Aorta (tissue), 5 donors: ENCODE measurements around the gene PLG. TPM values are rescaled to one million over a fixed set of nuclear protein-coding genes. Genes with fewer than 3 reads are reported as not detected.
"Not testable (repeated sequence)": the region's sequence is repeated elsewhere in the genome, so short reads cannot be mapped to it uniquely, and the experiment has no call there.

Experiments used
- ATAC-seq: fragments of 200-7000 bp; cut with Tn5 transposase; one replicate; pipeline ENCODE4 v1.9.1; 2022; ENCODE audit warnings: moderate library complexity; ENCODE audit not compliant: low FRiP score
- DNase-seq, 2 donors: peaks; one replicate each; pipeline ENCODE4 v3.0.0-alpha.2; 2020
- H3K27ac ChIP-seq, 2 donors: one replicate each; pipeline ENCODE4 v1.5.1; 2013; ENCODE audit warnings: low read length in 2 of 2, mild to moderate bottlenecking in 2 of 2, moderate library complexity in 2 of 2, control low read depth in 1 of 2, inconsistent platforms in 1 of 2, low read depth in 1 of 2
- H3K27me3 ChIP-seq, 2 donors: one replicate each; pipeline ENCODE4 v1.6.1; 2013; ENCODE audit warnings: control low read depth in 1 of 2, low read length in 1 of 2, mild to moderate bottlenecking in 1 of 2, moderate library complexity in 1 of 2; ENCODE audit not compliant: insufficient read depth in 2 of 2, control insufficient read depth in 1 of 2
- H3K36me3 ChIP-seq, 2 donors: one replicate each; pipeline ENCODE4 v1.6.1; 2013; ENCODE audit warnings: control low read depth in 1 of 2, low read length in 1 of 2, mild to moderate bottlenecking in 1 of 2; ENCODE audit not compliant: insufficient read depth in 2 of 2, control insufficient read depth in 1 of 2
- H3K4me1 ChIP-seq, 2 donors: one replicate each; pipeline ENCODE4 v1.6.1; 2013; ENCODE audit warnings: low read length in 2 of 2, control low read depth in 1 of 2, mild to moderate bottlenecking in 1 of 2, moderate library complexity in 1 of 2; ENCODE audit not compliant: insufficient read depth in 2 of 2, control insufficient read depth in 1 of 2
- H3K4me3 ChIP-seq, 2 donors: one replicate each; pipeline ENCODE4 v1.5.1; 2013; ENCODE audit warnings: low read length in 2 of 2, control low read depth in 1 of 2, mild to moderate bottlenecking in 1 of 2
- H3K9me3 ChIP-seq: one replicate; pipeline ENCODE4 v1.6.1; 2013; ENCODE audit warnings: mild to moderate bottlenecking, low read length; ENCODE audit not compliant: control insufficient read depth
- WGBS, 2 donors: extraction: QIAGEN DNeasy Blood & Tissue Kit; methylation state at CpG; one replicate each; pipeline ENCODE4 v1.1.7; 2013; 5-methylcytosine and 5-hydroxymethylcytosine counted together
- intact Hi-C, 2 donors: fragments of 100-400 bp; cut with DNase I; formaldehyde crosslinking; loops; one replicate each; pipeline versions ENCODE4 v1.14.2 to v1.15.0; 2022
- polyA plus RNA-seq, 2 donors: library from polyadenylated mRNA; stranded (reverse); fragments of 200-250 nt; gene quantifications; one replicate each; pipeline ENCODE4 v1.2.3, GENCODE V29; 2013
- total RNA-seq, 2 donors: library from RNA; stranded (reverse); fragmentation: NEBNext Ultra II Directional; extraction: Animal tissue kit (Norgen Biotek cat#: 25700); gene quantifications; one replicate each; pipeline ENCODE4 v1.2.1, GENCODE V29; 2021
- donor health status: healthy with polysubstance abuse.
- donor health status: Bipolar disorder and iron deficiency.
- donor health status: DM: no; HTN: no; CAD: no.
- donor health status: DM: no; HTN: no; CAD: no.
- donor health status: DM: yes; HTN: yes; CAD: no.

PLG gene
- total and polyA plus RNA-seq, 4 donors = 1.3 TPM; not detected in 3

- H3K9me3 ChIP-seq, H3K27me3 ChIP-seq, intact Hi-C loops, ATAC-seq, H3K36me3 ChIP-seq, H3K4me1 ChIP-seq, H3K27ac ChIP-seq, H3K4me3 ChIP-seq, DNase-seq: not testable (repeated sequence)
- WGBS, 2 donors = 78 to 82% methylated on average over 5 of the region's 5 CpGs
These were observed 25.6 kb upstream of the PLG start for GRCh38 chr6:160676418-160676817.

- WGBS, 2 donors = 82 to 83% methylated on average over 4 of the region's 4 CpGs
These were observed 23.8 kb upstream of the PLG start for GRCh38 chr6:160678230-160678629.

GRCh38 chr6:160678744-160679401, 23.2 kb upstream of the PLG start:
- Histone ChIP-seq H3K4me1 (no peaks in the 10 kb centered on the region), H3K36me3 (no peaks in the 10 kb centered on the region), H3K27ac (no peak overlapping the region), H3K27me3 (no peaks in the 10 kb centered on the region), H3K4me3 (no peak overlapping the region), H3K9me3 (no peaks in the 10 kb centered on the region)
- ATAC-seq (peak; percentile 52), DNase-seq (no peak)
- WGBS, 2 donors = 10 to 16% methylated on average over 29 to 42 of the region's 42 CpGs
- intact Hi-C loops = no loop called here

More at GRCh38 chr6:160678230-160678629, 23.8 kb upstream of the PLG start:
- Histone ChIP-seq H3K4me3 (no peak overlapping the region), H3K36me3 (no peaks in the 10 kb centered on the region), H3K4me1 (no peaks in the 10 kb centered on the region), H3K27me3 (no peaks in the 10 kb centered on the region), H3K27ac (no peak overlapping the region), H3K9me3 (no peaks in the 10 kb centered on the region)
- ATAC-seq (no peak), DNase-seq (no peak)
- intact Hi-C loops = no loop called here

DNA sequence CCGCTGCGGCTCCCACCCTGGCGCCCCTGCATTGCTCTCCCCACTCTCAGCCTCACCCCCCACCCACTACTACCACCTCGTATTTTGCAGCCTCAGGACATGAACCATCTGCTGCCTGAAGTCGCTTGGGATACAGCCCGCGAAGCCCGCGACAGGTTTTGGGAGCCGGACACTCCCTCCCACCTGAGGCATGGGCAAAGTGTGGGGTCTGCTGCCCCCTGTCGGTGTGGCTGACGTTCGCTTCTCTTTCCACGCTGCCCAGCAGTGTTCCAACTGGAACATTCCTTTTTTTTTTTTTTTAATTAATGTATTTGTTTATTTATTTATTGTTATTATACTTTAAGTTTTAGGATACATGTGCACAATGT, 22.7 kb upstream of the PLG start:
- no peaks in the 10 kb centered on the region for H3K9me3 ChIP-seq
- no peak for ATAC-seq
- H3K27me3 ChIP-seq = no peaks in the 10 kb centered on the region
- intact Hi-C loops = no loop called here
- H3K4me3 ChIP-seq = no peak overlapping the region
- no peak overlapping the region for H3K27ac ChIP-seq
- no peaks in the 10 kb centered on the region for H3K36me3 ChIP-seq
- no peak for DNase-seq
- no peaks in the 10 kb centered on the region for H3K4me1 ChIP-seq
- WGBS, 2 donors = 4 to 9% methylated on average over 14 of the region's 14 CpGs

- H3K27ac ChIP-seq, H3K4me1 ChIP-seq, H3K36me3 ChIP-seq, intact Hi-C loops, H3K9me3 ChIP-seq, H3K27me3 ChIP-seq, ATAC-seq, H3K4me3 ChIP-seq, DNase-seq: not testable (repeated sequence)
- 88 to 93% methylated on average over 22 to 29 of the region's 32 CpGs for WGBS, 2 donors
These were observed 16.8 kb upstream of the PLG start for GRCh38 chr6:160685101-160685761.

DNA sequence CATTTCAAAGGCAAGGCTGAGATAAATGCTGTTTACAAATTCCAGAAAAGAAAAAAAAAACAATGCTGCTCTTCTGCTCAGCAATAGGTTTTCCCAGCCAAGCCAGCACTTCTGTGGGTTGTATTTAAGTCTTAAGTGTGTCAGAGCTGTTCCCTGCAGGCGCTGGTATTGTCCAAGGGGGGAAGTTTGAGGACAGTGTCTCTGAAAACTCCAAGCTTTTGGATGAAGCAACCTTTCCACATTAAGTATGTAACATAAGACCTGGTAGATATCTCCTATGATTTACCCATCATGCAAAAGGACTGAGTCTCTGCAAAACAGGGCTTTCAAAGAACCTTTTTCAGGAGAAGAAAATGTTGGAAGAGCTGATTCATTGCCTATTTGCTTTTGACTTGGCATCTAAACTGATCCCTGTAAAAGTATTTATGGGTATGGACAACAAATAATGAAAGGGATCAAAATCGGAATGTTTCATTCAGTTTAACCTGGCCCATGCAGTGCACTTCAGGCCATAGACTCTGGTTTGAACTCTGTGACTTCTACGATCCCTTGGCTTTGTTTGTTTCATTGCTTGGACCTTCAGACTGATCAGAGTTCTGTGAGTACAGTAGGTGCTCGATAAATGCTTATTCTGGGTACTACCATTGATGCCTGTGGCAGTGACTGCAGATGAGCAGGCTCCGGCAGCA, 16.1 kb upstream of the PLG start:
- Histone ChIP-seq H3K4me1 (no peaks in the 10 kb centered on the region), H3K4me3 (no peak overlapping the region), H3K27ac (no peak overlapping the region), H3K9me3 (no peaks in the 10 kb centered on the region), H3K27me3 (no peaks in the 10 kb centered on the region), H3K36me3 (no peaks in the 10 kb centered on the region)
- DNase-seq = no peak
- WGBS, 2 donors = 81 to 85% methylated on average over 5 of the region's 5 CpGs
- no peak for ATAC-seq
- intact Hi-C loops = no loop called here

DNA sequence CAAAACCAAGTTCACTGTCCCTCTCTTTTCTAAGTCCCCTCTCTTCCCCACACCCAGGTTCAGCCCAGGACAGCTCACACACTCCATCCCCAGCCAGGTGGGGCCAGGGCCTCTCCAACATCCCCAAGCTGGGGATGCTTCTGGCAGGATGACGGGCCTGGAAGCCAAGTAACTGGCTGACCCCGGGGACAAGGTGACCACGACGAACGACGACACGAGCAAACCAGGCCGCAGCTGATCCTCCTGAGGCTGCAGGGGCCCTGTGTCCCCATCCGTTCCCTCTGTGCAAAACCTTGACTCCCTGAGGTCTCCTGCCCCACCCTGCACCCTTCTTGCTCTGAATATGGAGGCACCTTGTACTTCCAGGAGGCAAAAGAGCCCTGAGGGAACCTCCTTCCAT, 11.6 kb upstream of the PLG start:
- no peaks in the 10 kb centered on the region for H3K4me1 ChIP-seq
- ATAC-seq (no peak), DNase-seq (no peak)
- WGBS, 2 donors = 84 to 87% methylated on average over 9 of the region's 9 CpGs
- H3K9me3 ChIP-seq = no peaks in the 10 kb centered on the region
- no peaks in the 10 kb centered on the region for H3K36me3 ChIP-seq
- H3K4me3 ChIP-seq = no peak overlapping the region
- no peaks in the 10 kb centered on the region for H3K27me3 ChIP-seq
- intact Hi-C loops = no loop called here
- H3K27ac ChIP-seq = no peak overlapping the region

DNA sequence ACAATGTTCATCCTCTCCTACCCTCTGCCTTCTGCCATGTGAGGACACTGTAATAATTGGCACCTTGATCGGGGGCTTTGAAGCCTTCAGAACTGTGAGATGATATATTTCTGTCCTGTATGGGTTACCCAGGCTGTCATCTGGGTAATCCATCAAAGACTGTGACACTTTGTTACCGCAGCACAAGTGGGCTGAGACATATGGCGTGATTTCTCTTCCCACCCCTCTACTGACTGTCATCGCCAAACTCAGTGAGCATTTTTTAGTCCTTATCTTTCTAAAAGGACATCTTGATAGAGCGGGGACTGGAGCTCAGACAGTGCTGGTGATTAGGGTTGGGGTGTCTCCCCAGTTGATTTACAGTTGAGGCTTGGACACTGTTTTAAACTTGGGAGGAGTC, 10.4 kb upstream of the PLG start:
- no peaks in the 10 kb centered on the region for H3K9me3 ChIP-seq
- no peaks in the 10 kb centered on the region for H3K36me3 ChIP-seq
- H3K27ac ChIP-seq = no peak overlapping the region
- ATAC-seq (no peak), DNase-seq (no peak)
- H3K4me1 ChIP-seq = no peaks in the 10 kb centered on the region
- H3K4me3 ChIP-seq = no peak overlapping the region
- no peaks in the 10 kb centered on the region for H3K27me3 ChIP-seq
- 49 to 60% methylated on average over 5 of the region's 5 CpGs for WGBS, 2 donors
- intact Hi-C loops = no loop called here
